ENCODE data around the gene GRIP2.

GRIP2 gene

DNA sequence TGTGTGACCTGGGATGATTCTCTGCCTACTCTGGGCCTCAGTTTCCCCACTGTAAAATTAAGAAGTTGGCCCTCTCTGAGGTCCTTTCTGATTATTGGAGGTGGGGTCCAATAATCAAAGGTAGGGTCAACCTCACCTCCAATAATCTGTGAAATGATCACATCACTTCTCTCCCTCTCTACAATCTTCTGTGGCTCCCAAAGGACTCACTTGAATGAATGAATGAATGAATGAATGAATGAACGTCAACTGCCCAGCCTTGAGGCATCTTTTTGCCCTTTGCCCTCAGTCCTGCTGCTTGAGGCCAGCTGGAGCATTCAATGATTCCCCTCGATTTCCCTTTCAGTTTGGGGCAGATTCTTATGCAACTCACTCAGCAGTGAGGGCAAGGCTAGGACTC lies 26.7 kb upstream of the GRIP2 start:
- Mint-ChIP-seq H3K4me1 (peaks cover 5% of the 10 kb centered on the region), H3K4me3 (no peak overlapping the region), H3K36me3 (no peaks in the 10 kb centered on the region), H3K27ac (no peak overlapping the region), H3K27me3 (no peaks in the 10 kb centered on the region), H3K9me3 (no peaks in the 10 kb centered on the region)

DNA sequence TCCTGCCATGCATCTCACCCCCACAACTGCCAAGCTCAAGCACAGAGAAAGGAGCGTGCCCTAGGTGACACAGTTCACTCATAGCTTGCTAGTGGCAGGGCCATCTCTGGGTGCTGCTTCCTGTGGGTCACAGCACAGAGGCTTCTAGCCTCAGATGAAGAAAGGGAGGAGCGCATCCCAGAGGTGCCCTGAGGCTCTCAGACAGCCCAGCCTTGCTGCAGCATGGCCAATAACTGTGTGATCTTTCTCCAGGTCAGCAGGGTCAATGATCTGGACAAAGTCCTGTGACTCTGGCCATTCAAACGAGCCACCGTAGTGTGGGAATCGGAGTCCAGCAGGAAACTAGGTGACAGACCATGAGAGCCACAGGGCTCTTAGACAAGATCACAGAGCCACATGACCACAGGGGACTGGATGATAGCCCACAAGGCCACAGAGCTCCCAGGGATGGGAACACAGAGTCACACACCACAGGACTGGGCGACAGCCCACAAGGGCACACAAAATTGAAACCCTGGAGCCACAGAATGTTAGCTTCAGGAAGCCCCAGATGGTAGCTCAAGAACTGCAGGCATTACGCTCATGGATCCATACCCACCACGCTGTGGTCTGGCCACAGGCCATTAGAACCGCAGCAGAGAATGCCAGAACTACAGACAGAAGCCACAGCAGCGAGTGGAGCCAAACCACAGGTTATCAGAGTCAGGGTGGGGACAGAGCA lies 25.9 kb upstream of the GRIP2 start:
- Mint-ChIP-seq H3K36me3 (no peaks in the 10 kb centered on the region), H3K4me3 (no peak overlapping the region), H3K27me3 (no peaks in the 10 kb centered on the region), H3K27ac (no peak overlapping the region), H3K9me3 (no peaks in the 10 kb centered on the region), H3K4me1 (peaks cover 5% of the 10 kb centered on the region)

DNA sequence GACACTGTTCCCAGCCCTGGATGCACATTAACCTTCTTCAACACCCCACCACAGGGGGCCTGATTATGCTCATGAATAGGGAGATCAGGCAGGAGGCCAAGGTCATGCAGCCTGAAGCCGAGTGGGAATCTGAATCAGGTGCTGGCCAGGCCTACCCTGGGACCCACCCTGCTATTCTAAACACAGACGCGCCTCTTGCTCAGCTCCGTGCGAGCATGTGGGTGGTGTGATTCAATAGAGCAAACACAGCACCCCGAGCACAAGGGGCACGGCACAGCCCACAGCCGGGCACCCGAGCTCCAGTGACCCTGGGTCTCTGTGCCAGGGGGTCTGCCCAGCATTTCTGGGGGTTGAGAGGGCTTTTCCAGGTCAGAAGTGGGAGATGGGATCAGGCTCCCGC lies 24.6 kb upstream of the GRIP2 start:
- H3K27ac Mint-ChIP-seq: no peak overlapping the region
- no peaks in the 10 kb centered on the region for H3K9me3 Mint-ChIP-seq
- no peaks in the 10 kb centered on the region for H3K36me3 Mint-ChIP-seq
- no peak overlapping the region for H3K4me3 Mint-ChIP-seq
- peaks cover 2% of the 10 kb centered on the region for H3K4me1 Mint-ChIP-seq
- no peaks in the 10 kb centered on the region for H3K27me3 Mint-ChIP-seq

DNA sequence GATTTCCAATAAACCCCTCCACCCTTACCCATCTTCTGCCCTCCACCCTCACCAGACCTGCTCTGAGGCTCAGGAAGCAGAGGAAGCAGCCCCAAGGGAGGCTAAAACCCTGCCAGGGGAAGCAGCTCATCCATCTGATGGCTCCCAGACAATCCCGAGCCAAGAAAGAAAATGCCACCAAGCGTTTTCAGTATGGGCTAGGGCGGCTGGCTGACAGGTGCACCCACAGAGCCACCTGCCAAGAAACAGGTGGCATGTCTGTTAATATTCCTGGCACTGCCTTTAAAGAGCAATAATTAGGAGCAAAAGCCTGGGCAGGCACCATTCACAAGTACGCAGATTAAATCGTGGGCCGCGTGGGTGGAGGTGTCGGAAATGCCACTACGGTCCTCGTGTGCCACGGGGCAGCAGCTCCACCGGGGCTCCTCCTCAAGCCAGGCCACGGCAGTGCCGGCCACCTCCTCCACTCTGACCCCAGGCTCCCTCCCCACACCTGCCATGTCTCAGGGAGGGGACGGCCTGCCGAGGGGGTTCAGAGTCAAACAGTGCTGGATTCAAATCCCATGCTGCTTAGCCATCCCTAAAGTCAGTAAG lies 23.9 kb upstream of the GRIP2 start:
- H3K4me3 Mint-ChIP-seq: no peak overlapping the region
- H3K27ac Mint-ChIP-seq: no peak overlapping the region
- no peaks in the 10 kb centered on the region for H3K27me3 Mint-ChIP-seq
- no peaks in the 10 kb centered on the region for H3K9me3 Mint-ChIP-seq
- no peaks in the 10 kb centered on the region for H3K36me3 Mint-ChIP-seq
- H3K4me1 Mint-ChIP-seq: no peaks in the 10 kb centered on the region

DNA sequence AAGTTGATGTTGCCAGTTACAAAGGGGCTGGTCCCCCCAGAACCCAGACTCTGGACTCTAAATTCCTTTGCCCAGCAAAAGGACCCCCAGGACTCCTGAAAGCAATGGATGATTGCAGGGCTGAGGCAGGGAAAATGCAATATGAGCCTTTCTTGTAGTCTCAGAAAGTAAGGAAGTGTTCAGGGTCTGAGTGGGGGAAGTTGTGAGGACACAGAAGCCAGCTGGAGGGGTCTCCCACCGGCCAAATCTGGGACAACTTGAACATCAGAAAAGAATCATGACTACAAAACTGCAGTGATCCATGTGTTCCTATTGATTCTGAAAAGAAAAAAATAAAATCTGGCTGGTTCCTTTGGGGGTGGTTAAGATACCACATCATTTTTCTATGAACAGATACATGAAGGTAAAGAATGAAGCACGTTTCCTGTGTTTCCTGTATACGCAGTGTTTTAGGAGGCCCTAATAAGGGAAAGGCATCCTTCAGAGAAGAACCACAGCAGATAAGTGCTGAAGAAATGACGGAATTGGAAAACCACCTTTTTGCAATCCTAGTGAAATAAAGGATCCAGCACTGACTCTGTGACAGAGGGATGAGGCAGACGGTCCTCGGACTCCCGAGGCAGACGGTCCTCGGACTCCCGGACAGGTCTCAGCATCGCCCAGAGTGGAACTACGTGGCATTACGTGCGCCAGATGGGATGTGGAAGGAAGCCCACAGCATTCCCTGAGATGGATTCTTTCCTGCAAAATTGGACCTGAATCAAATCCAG lies 22.2 kb upstream of the GRIP2 start:
- Mint-ChIP-seq H3K9me3 (no peaks in the 10 kb centered on the region), H3K36me3 (no peaks in the 10 kb centered on the region), H3K4me1 (no peaks in the 10 kb centered on the region)

DNA sequence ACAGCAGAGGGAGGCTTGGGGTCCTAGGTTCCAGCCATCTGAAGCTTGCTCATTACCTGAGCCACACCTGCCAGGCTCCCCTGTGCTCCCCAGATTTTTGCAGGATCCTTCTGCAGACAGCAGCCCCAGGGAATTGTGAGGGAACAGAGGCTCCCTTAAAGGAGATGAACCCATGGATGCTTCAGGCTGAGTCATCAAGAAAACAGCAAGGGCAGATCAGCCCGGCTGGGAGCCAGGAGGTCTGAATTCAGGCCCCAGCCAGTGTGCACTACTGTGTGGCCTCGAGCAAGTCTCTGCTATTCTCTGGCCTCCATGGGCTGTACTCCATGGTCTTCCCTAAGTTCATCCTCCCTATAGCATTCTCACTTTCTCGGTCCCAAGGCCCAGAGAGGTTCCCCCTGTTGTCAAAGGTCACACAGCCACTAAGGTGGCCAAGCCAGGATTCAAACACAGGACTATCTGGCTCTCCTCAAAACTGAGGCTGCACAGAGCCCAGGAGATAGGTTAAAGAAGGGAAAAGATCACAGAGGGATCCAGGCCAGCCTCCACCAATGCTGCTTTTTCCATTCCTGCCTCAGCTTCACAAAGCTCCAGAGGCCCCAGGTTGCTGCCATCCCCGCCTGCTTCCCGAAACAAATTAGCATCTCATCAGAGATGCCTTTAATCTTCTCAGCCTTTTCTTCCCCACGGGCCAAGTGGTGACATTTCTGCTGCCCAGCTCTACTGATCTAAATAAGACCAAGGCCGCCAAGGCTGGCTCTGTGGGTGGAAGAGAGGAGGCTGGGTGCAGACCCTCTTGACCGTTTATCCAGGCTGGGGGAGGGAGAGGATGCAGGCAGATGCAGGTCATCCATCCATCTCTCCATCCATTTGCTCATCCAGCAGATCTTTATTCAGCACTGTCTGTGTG lies 21.2 kb upstream of the GRIP2 start:
- Mint-ChIP-seq H3K27ac (no peak overlapping the region), H3K4me1 (peaks cover under 1% of the 10 kb centered on the region), H3K9me3 (no peaks in the 10 kb centered on the region), H3K36me3 (no peaks in the 10 kb centered on the region), H3K4me3 (no peak overlapping the region), H3K27me3 (peaks cover 3% of the 10 kb centered on the region)

More for the DNA sequence above, 22.2 kb upstream of the GRIP2 start:
- Mint-ChIP-seq H3K27me3 (no peaks in the 10 kb centered on the region), H3K27ac (no peak overlapping the region), H3K4me3 (no peak overlapping the region)

DNA sequence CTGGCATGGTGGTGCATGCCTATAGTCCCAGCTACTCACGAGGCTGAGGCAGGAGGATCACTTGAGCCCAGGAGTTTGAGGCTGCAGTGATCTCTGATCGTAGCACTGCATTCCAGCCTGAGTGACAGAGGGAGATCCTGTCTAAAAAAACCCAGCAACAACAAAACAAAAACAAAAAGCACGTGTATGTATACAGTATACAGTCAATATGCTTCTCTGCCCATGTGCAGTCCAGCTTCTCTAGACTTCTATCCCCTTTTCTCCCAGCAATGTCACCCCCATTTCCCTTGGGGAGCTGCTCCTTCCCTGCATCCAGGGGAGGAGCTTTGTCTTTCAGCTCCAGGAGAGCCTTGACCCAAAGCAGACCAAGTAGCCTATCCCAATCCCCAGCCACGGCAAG lies 20.0 kb upstream of the GRIP2 start:
- Mint-ChIP-seq H3K27me3 (peaks cover 10% of the 10 kb centered on the region), H3K27ac (no peak overlapping the region), H3K36me3 (no peaks in the 10 kb centered on the region), H3K4me3 (no peak overlapping the region), H3K9me3 (no peaks in the 10 kb centered on the region), H3K4me1 (peaks cover 8% of the 10 kb centered on the region)

DNA sequence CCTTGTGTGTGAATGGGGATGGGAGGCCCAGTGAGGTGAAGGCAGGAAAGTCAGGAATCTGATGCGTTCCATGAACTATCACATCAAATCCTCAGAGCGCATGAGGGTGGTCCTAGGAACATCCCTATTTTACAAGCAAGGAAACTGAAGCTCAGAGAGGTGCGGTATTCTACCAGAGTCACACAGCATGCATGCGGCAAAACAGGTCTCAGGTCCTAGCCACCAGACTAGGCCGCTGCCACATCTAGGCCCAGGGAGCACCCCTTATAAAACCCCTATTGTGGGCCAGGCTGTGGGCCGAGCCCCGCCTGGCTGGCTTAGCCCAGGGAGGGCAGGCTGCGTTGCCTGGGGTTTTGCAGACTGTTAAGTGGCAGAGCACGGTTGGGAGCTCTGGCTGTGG lies 17.9 kb upstream of the GRIP2 start:
- peaks cover 8% of the 10 kb centered on the region for H3K4me1 Mint-ChIP-seq
- no peaks in the 10 kb centered on the region for H3K36me3 Mint-ChIP-seq
- H3K9me3 Mint-ChIP-seq: no peaks in the 10 kb centered on the region
- H3K27ac Mint-ChIP-seq: no peak overlapping the region
- H3K27me3 Mint-ChIP-seq: peaks cover 18% of the 10 kb centered on the region
- H3K4me3 Mint-ChIP-seq: no peak overlapping the region

DNA sequence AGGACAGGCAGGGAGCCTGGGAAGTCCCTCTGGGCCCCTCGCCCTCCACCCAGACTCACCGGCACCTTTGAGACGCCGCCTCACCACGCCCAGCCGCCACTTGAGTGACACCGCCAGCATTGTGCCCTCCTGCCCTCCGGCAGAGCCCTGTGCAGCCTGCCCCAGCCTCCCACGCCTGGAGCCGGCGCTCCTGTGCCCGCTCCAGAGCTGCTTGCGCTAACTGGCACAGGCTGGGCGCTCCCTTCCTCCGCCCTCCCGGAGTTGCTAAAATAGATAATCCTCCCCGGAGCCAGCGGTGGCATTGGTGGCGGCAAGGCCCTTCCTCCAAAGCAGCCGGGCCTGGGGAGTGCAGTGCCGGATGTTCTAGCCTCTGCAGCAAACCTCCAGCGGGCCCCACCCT lies 15.7 kb upstream of the GRIP2 start:
- no peak overlapping the region for H3K4me3 Mint-ChIP-seq
- no peaks in the 10 kb centered on the region for H3K36me3 Mint-ChIP-seq
- no peak overlapping the region for H3K27ac Mint-ChIP-seq
- H3K9me3 Mint-ChIP-seq: no peaks in the 10 kb centered on the region
- H3K4me1 Mint-ChIP-seq: peaks cover 8% of the 10 kb centered on the region
- peaks cover 19% of the 10 kb centered on the region for H3K27me3 Mint-ChIP-seq

DNA sequence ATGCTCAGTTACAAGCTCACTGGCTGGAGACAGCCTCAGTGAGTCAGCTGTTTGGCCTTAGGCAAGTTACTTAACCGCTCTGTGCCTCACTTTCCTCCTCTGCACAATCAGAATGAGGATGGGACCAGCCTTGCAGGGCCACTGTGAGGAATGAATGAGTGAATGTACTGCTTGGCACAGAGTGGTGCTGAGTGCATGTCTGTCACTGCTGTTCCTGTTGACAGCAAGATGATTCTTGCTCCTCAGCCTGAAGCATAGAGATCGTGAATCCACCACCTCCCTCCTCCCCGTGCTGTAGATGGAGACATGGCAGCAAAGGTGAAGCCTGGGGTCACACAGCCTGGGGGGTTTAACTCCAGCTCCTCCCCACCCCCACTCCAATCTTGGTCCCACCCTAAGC lies 14.6 kb upstream of the GRIP2 start:
- Mint-ChIP-seq H3K4me3 (peak overlapping the region; percentile 3), H3K27me3 (peaks cover 20% of the 10 kb centered on the region), H3K27ac (no peak overlapping the region), H3K36me3 (no peaks in the 10 kb centered on the region), H3K4me1 (peaks cover 12% of the 10 kb centered on the region), H3K9me3 (no peaks in the 10 kb centered on the region)

DNA sequence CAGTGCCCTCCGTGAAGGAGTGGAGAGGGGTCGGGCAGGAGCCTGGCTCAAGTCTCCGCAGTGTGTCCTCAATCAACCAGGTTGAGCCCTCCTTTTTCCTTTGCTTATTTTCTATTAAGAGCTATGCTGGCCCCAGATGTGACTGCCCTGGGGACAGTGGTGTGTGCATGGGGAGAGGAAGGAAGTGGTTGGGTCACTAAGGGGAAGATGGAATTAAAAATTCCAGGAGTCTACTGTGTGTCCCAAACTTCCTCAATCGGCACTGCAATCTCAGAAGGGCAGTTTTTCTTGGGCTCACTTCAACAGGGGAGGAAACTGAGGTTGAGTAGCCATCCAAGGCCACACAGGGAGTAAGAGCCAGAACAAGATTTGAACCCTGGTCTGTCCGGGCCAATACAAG lies 13.7 kb upstream of the GRIP2 start:
- no peaks in the 10 kb centered on the region for H3K36me3 Mint-ChIP-seq
- H3K27ac Mint-ChIP-seq: no peak overlapping the region
- H3K4me1 Mint-ChIP-seq: peaks cover 12% of the 10 kb centered on the region
- H3K9me3 Mint-ChIP-seq: no peaks in the 10 kb centered on the region
- no peak overlapping the region for H3K4me3 Mint-ChIP-seq
- H3K27me3 Mint-ChIP-seq: peaks cover 22% of the 10 kb centered on the region

DNA sequence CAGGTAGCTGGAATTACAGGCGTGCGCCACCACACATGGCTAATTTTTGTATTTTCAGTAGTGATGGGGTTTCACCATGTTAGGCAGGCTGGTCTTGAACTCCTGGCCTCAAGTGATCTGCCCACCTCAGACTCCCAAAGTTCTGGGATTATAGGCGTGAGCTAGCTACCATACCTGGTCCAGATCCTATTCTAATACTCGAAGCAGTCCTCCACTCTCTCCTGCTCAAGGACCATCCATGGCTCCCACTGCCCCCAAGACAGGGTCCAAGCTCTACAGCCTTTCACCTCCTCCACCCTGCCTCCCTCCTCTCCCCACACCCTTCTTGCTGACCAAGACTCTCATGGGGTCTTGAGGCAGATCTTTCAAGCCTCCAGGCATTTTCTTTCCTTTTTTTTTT lies 12.6 kb upstream of the GRIP2 start:
- Mint-ChIP-seq H3K27ac (no peak overlapping the region), H3K9me3 (no peaks in the 10 kb centered on the region), H3K4me3 (no peak overlapping the region), H3K36me3 (no peaks in the 10 kb centered on the region), H3K4me1 (peaks cover 12% of the 10 kb centered on the region), H3K27me3 (peaks cover 24% of the 10 kb centered on the region)

DNA sequence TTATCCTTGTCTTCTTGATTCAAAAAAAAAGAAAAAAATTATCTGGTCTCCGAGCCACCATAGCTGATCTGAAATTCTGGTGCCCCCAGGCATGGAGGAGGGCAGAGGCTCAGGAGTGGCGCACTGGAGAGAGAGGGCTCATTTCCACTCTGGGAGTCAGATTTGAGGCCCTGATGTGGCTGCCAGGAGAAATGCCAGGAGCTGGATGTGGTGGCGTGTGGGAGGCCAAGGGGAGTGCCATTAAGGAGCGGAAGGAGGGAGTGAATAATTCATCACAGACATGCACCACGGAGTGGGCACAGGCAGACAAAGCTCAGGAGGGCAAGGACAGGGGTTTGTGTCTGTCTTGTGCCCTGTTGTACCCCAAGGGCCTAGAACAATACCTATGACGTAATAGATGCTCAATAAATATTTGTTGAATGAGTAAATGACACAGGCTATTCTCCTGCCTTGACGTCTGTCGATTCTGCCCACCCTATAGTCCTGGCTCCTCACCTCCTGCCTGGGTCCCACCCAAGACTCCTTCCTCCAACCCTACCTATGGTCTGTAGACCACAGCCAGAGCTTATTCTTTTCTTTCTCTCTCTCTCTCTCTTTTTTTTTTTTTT lies 12.0 kb upstream of the GRIP2 start:
- Mint-ChIP-seq H3K4me1 (peaks cover 12% of the 10 kb centered on the region), H3K27ac (no peak overlapping the region), H3K36me3 (no peaks in the 10 kb centered on the region), H3K27me3 (peaks cover 24% of the 10 kb centered on the region), H3K4me3 (no peak overlapping the region), H3K9me3 (no peaks in the 10 kb centered on the region)

DNA sequence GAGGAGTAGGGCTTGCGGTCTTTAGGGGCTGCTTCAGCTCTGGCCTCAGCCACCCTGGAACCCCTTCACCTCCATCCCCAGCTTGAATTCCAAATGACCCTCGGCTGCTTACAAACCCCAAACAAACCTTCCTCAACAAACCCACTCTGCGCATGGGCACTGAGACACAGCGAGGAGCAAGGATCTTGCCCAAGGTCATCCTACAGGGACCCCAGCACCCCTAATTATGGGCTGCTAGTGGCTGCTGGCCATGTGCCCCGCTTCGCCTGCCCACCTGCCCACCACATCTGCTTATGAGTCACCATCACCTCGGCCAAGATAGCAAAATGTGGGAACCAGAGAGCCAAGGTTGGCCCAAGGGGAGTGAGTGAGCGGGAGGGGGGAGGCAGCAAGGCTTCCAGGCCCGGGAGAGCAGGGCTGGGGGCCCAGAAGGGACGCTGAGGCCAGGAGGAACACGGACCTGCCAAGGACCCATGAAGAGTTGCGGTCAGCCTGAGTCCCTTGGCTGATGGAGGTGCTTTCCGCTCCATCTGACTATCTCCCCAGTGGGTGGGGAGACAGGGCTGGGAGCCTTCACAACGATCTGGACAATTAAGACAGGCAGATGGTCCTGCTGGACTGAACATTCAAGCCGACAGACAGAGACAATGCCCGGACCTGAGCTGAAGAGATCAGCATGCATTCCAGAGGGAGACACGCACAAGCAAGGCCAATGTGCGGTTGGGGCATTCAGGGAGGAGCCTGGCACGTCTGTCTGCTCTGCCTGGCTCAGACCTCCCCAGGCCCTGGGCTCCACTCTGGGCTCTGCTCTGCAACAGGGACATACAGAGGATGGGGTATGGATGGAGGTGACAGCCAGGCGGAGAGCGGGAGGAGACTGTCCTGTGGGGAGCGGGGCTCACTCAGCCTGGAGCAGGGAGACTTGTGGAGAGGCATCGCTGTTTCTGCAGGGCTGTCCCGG lies 10.8 kb upstream of the GRIP2 start:
- Mint-ChIP-seq H3K27me3 (peaks cover 18% of the 10 kb centered on the region), H3K4me3 (no peak overlapping the region), H3K4me1 (peaks cover 8% of the 10 kb centered on the region), H3K9me3 (no peaks in the 10 kb centered on the region), H3K27ac (no peak overlapping the region), H3K36me3 (no peaks in the 10 kb centered on the region)

Measured in activated naive CD4-positive, alpha-beta T cell treated with anti-CD3 and anti-CD28 coated beads, Interleukin-2, amount 50 U/mL, for 24 hours (primary cell).